IPS-20b (cell line): Measurements from ENCODE around the gene CANT1.

Experiments
- H3K27ac ChIP-seq: one replicate; pipeline ENCODE4 v1.5.1; 2013; ENCODE audit warnings: low read length
- H3K27me3 ChIP-seq: 2 replicates; pipeline ENCODE4 v1.6.1; 2013; ENCODE audit warnings: mild to moderate bottlenecking, low read length, inconsistent platforms; ENCODE audit not compliant: insufficient read depth
- H3K36me3 ChIP-seq: 2 replicates; pipeline ENCODE4 v1.6.1; 2013; ENCODE audit warnings: low read depth, mild to moderate bottlenecking, inconsistent platforms, low read length, moderate library complexity; ENCODE audit not compliant: insufficient read depth
- H3K4me1 ChIP-seq: 2 replicates; pipeline ENCODE4 v1.6.1; 2013; ENCODE audit warnings: mild to moderate bottlenecking, control low read depth, inconsistent platforms, low read length, moderate library complexity; ENCODE audit not compliant: insufficient read depth
- H3K4me3 ChIP-seq: 2 replicates; pipeline ENCODE4 v1.5.1; 2013; ENCODE audit warnings: mild to moderate bottlenecking, low read length, inconsistent platforms
- H3K9ac ChIP-seq: 2 replicates; pipeline ENCODE4 v1.6.1; 2013; ENCODE audit warnings: low read depth, mild to moderate bottlenecking, inconsistent platforms, low read length, moderate library complexity
- H3K9me3 ChIP-seq: 2 replicates; pipeline ENCODE4 v1.6.1; 2013; ENCODE audit warnings: mild to moderate bottlenecking, low read depth, low read length, inconsistent platforms; ENCODE audit not compliant: insufficient read depth

The CANT1 gene

GRCh38 chr17:79047923-79048825, 38.6 kb upstream of the CANT1 start:
- Histone ChIP-seq H3K27ac (no peak overlapping the region), H3K36me3 (no peaks in the 10 kb centered on the region), H3K4me3 (no peak overlapping the region), H3K9ac (no peak overlapping the region), H3K9me3 (no peaks in the 10 kb centered on the region; the same call in 1 of the 2 replicates), H3K27me3 (peaks cover 17% of the 10 kb centered on the region), H3K4me1 (no peaks in the 10 kb centered on the region; the same call in 1 of the 2 replicates)

- H3K4me3 ChIP-seq = no peak overlapping the region
- no peak overlapping the region for H3K9ac ChIP-seq
- no peaks in the 10 kb centered on the region; the same call in 1 of the 2 replicates for H3K4me1 ChIP-seq
- peaks cover 17% of the 10 kb centered on the region for H3K27me3 ChIP-seq
- no peaks in the 10 kb centered on the region for H3K9me3 ChIP-seq
- H3K27ac ChIP-seq = no peak overlapping the region
- no peaks in the 10 kb centered on the region for H3K36me3 ChIP-seq
These were observed 37.8 kb upstream of the CANT1 start for GRCh38 chr17:79047291-79047920.

GRCh38 chr17:79046916-79047280, 37.3 kb upstream of the CANT1 start:
- peaks cover 17% of the 10 kb centered on the region for H3K27me3 ChIP-seq
- H3K27ac ChIP-seq = no peak overlapping the region
- H3K9ac ChIP-seq = no peak overlapping the region
- no peaks in the 10 kb centered on the region; the same call in 1 of the 2 replicates for H3K4me1 ChIP-seq
- no peak overlapping the region for H3K4me3 ChIP-seq
- H3K36me3 ChIP-seq = no peaks in the 10 kb centered on the region
- H3K9me3 ChIP-seq = no peaks in the 10 kb centered on the region

GRCh38 chr17:79046197-79046915, 36.8 kb upstream of the CANT1 start:
- Histone ChIP-seq H3K9ac (no peak overlapping the region), H3K27ac (no peak overlapping the region), H3K4me1 (no peaks in the 10 kb centered on the region; the same call in 1 of the 2 replicates), H3K36me3 (no peaks in the 10 kb centered on the region), H3K27me3 (peaks cover 17% of the 10 kb centered on the region), H3K9me3 (no peaks in the 10 kb centered on the region), H3K4me3 (no peak overlapping the region)

- H3K27ac ChIP-seq = no peak overlapping the region
These were observed 36.3 kb upstream of the CANT1 start for GRCh38 chr17:79045842-79046196.

GRCh38 chr17:79045001-79045729, 35.6 kb upstream of the CANT1 start:
- no peak overlapping the region for H3K9ac ChIP-seq
- H3K9me3 ChIP-seq = no peaks in the 10 kb centered on the region
- H3K27ac ChIP-seq = no peak overlapping the region
- H3K4me1 ChIP-seq = no peaks in the 10 kb centered on the region; the same call in 1 of the 2 replicates
- H3K27me3 ChIP-seq = peaks cover 17% of the 10 kb centered on the region
- no peaks in the 10 kb centered on the region for H3K36me3 ChIP-seq
- no peak overlapping the region for H3K4me3 ChIP-seq

More at GRCh38 chr17:79045842-79046196, 36.3 kb upstream of the CANT1 start:
- Histone ChIP-seq H3K9me3 (no peaks in the 10 kb centered on the region), H3K4me1 (no peaks in the 10 kb centered on the region; the same call in 1 of the 2 replicates), H3K4me3 (no peak overlapping the region), H3K27me3 (peaks cover 17% of the 10 kb centered on the region), H3K9ac (no peak overlapping the region), H3K36me3 (no peaks in the 10 kb centered on the region)

GRCh38 chr17:79044462-79044861, 34.9 kb upstream of the CANT1 start:
- no peaks in the 10 kb centered on the region; the same call in 1 of the 2 replicates for H3K4me1 ChIP-seq
- H3K27ac ChIP-seq = no peak overlapping the region
- no peaks in the 10 kb centered on the region for H3K9me3 ChIP-seq
- H3K36me3 ChIP-seq = no peaks in the 10 kb centered on the region
- H3K9ac ChIP-seq = no peak overlapping the region
- H3K27me3 ChIP-seq = peaks cover 17% of the 10 kb centered on the region
- no peak overlapping the region for H3K4me3 ChIP-seq

- no peak overlapping the region for H3K27ac ChIP-seq
- no peak overlapping the region for H3K4me3 ChIP-seq
- H3K9me3 ChIP-seq = no peaks in the 10 kb centered on the region
- H3K27me3 ChIP-seq = peaks cover 17% of the 10 kb centered on the region
- no peak overlapping the region for H3K9ac ChIP-seq
- no peaks in the 10 kb centered on the region for H3K36me3 ChIP-seq
- no peaks in the 10 kb centered on the region; the same call in 1 of the 2 replicates for H3K4me1 ChIP-seq
These were observed 34.4 kb upstream of the CANT1 start for GRCh38 chr17:79043931-79044320.

GRCh38 chr17:79043191-79043930, 33.8 kb upstream of the CANT1 start:
- Histone ChIP-seq H3K4me3 (no peak overlapping the region), H3K36me3 (no peaks in the 10 kb centered on the region), H3K27ac (no peak overlapping the region), H3K9ac (no peak overlapping the region), H3K4me1 (no peaks in the 10 kb centered on the region; the same call in 1 of the 2 replicates), H3K27me3 (peaks cover 17% of the 10 kb centered on the region), H3K9me3 (no peaks in the 10 kb centered on the region)

- no peaks in the 10 kb centered on the region for H3K36me3 ChIP-seq
- H3K9ac ChIP-seq = no peak overlapping the region
- H3K27ac ChIP-seq = no peak overlapping the region
- peaks cover 17% of the 10 kb centered on the region for H3K27me3 ChIP-seq
- H3K4me1 ChIP-seq = no peaks in the 10 kb centered on the region; the same call in 1 of the 2 replicates
- no peak overlapping the region for H3K4me3 ChIP-seq
- no peaks in the 10 kb centered on the region for H3K9me3 ChIP-seq
These were observed 33.0 kb upstream of the CANT1 start for GRCh38 chr17:79042421-79043190.
